H1 (cell line): ENCODE measurements around the gene JAKMIP1. TPM values are rescaled to one million over a fixed set of nuclear protein-coding genes. Genes with fewer than 3 reads are reported as not detected.

Source experiments
- BACH1 ChIP-seq: IDR thresholded peaks from 2 replicates; pipeline ENCODE4 v1.6.1; 2012; ENCODE audit warnings: low read length, improper control_type of control experiment
- BCL11A ChIP-seq, 2 experiments: IDR thresholded peaks; one replicate each; pipeline ENCODE4 v1.6.1; 2011; ENCODE audit warnings: low read depth in 2 of 2, low read length in 2 of 2, mild to moderate bottlenecking in 2 of 2
- CBX5 ChIP-seq: fragments of 300-800, 300-1000 bp; sonication (generic); IDR thresholded peaks from 2 replicates; pipeline ENCODE4 v1.7.1; 2016; ENCODE audit warnings: antibody characterized with exemption, low read length, low read depth
- CHD7 ChIP-seq: fragments of 300-600 bp; sonication (generic); IDR thresholded peaks from 2 replicates; pipeline ENCODE4 v1.7.1; 2012; ENCODE audit warnings: low read length, moderate library complexity, mild to moderate bottlenecking, inconsistent platforms; ENCODE audit not compliant: insufficient replicate concordance
- GABPA ChIP-seq: IDR thresholded peaks from 2 replicates; pipeline ENCODE4 v1.6.1; 2011; ENCODE audit warnings: mild to moderate bottlenecking, low read length, moderate library complexity, borderline replicate concordance; ENCODE audit not compliant: insufficient read depth
- SRF ChIP-seq: IDR thresholded peaks from 2 replicates; pipeline ENCODE4 v1.6.1; 2011; ENCODE audit warnings: mild to moderate bottlenecking, low read depth, low read length, moderate library complexity
- TBP ChIP-seq: IDR thresholded peaks from 2 replicates; pipeline ENCODE4 v1.6.1; 2011; ENCODE audit warnings: low read depth, low read length, improper control_type of control experiment
- YY1 ChIP-seq: IDR thresholded peaks from 2 replicates; pipeline ENCODE4 v1.6.1; 2011; ENCODE audit warnings: low read depth, mild to moderate bottlenecking, low read length
- polyA plus RNA-seq, 7 experiments: library from polyadenylated mRNA; depleted of rRNA in 3 of 7; stranded (reverse) in 5 of 7; unstranded in 2 of 7; fragments of >200 nt in 5 of 7; fragments of 200-250 nt in 2 of 7; gene quantifications; 1 replicate in 5 of 7; 2 replicates in 1 of 7; 4 replicates in 1 of 7; pipeline versions ENCODE4 v1.2.1 to v1.2.3, GENCODE V29; 2011 to 2013; ENCODE audit warnings: missing spikeins in 2 of 7, mixed read lengths in 2 of 7
- total RNA-seq: library from RNA; stranded (reverse); fragmentation: NEBNext Ultra II Directional; extraction: Animal tissue kit (Norgen Biotek cat#: 25700); gene quantifications from 2 replicates; pipeline ENCODE4 v1.2.1, GENCODE V29; 2021

The JAKMIP1 gene
- total and polyA plus RNA-seq, 2 of the 8 experiments (the other 6 are each of a cell fraction or from before 2014, with no cell fraction given): 2.5 to 4.4 TPM

GRCh38 chr4:6109842-6110560 is 90.3 kb downstream of the JAKMIP1 start (continued):
- TF ChIP-seq CHD7: no peak
- TF ChIP-seq GABPA: no peak
- no peak for TF ChIP-seq BACH1
- 0 out of 2 replicates have a peak, but pooled peaks have one; percentile 11 for TF ChIP-seq YY1
- no peak for TF ChIP-seq SRF
- no peak for TF ChIP-seq BCL11A (IDR thresholded peaks at IDR 0.05; ENCODE audit: low read depth in 2 of 2, low read length in 2 of 2)
- no peak for TF ChIP-seq TBP
- TF ChIP-seq CBX5: no peak
